Mucosa of rectum (tissue), 2 donors: ENCODE results near the gene UBE4B.
A peak's percentile ranks its signal among the peaks of the same experiment; 100 is the strongest.
"Not testable (repeated sequence)": the region's sequence is repeated elsewhere in the genome, so short reads cannot be mapped to it uniquely, and the experiment has no call there.

Source experiments
- H3K27ac ChIP-seq, 2 donors: one replicate each; pipeline ENCODE4 v1.7.0; 2013; ENCODE audit warnings: inconsistent platforms in 2 of 2, low read depth in 2 of 2, low read length in 2 of 2
- H3K27me3 ChIP-seq, 2 donors: one replicate each; pipeline ENCODE4 v1.7.0; 2013; ENCODE audit warnings: low read length in 2 of 2; ENCODE audit not compliant: control insufficient read depth in 2 of 2, insufficient read depth in 2 of 2
- H3K36me3 ChIP-seq, 2 donors: one replicate each; pipeline ENCODE4 v1.7.0; 2013; ENCODE audit warnings: low read length in 2 of 2; ENCODE audit not compliant: control insufficient read depth in 2 of 2, insufficient read depth in 2 of 2
- H3K4me1 ChIP-seq, 2 donors: one replicate each; pipeline ENCODE4 v1.7.0; 2013; ENCODE audit warnings: low read length in 2 of 2, mild to moderate bottlenecking in 1 of 2; ENCODE audit not compliant: control insufficient read depth in 2 of 2, insufficient read depth in 2 of 2
- H3K4me3 ChIP-seq, 2 donors: one replicate each; pipeline ENCODE4 v1.7.0; 2013; ENCODE audit warnings: low read length in 2 of 2
- H3K9ac ChIP-seq, 2 donors: one replicate each; pipeline ENCODE4 v1.7.0; 2013; ENCODE audit warnings: low read length in 2 of 2, low read depth in 1 of 2, mild to moderate bottlenecking in 1 of 2
- H3K9me3 ChIP-seq, 2 donors: one replicate each; pipeline ENCODE4 v1.7.0; 2013; ENCODE audit warnings: low read length in 2 of 2; ENCODE audit not compliant: control insufficient read depth in 2 of 2
- donor health status: healthy.
- donor health status: Normal muscosa, but diverticular disease.

The UBE4B gene

DNA sequence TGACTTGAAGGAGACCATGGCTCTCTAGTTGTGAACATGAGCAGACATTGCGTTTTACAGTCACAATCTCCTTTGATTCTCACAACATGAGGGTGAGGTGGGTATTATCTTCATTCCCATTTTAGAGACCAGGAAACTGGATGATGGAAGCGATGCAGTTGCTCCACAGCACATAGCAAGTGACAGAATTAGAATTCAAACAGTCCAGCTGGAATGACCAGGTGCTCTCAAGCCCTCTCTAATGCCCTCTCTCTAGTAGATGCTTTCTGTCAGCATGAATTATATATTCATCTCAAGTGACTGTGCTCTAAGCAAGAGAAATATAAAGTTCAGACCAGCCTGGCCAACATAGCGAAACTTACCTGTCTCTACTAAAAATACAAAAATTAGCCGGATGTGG, 167.9 kb downstream of the UBE4B start:
- Histone ChIP-seq H3K36me3 (no peaks in the 10 kb centered on the region), H3K4me1 (no peaks in the 10 kb centered on the region), H3K27me3 (no peaks in the 10 kb centered on the region), H3K9ac (no peak overlapping the region), H3K9me3 (no peaks in the 10 kb centered on the region), H3K27ac (no peak overlapping the region), H3K4me3 (no peak overlapping the region)

DNA sequence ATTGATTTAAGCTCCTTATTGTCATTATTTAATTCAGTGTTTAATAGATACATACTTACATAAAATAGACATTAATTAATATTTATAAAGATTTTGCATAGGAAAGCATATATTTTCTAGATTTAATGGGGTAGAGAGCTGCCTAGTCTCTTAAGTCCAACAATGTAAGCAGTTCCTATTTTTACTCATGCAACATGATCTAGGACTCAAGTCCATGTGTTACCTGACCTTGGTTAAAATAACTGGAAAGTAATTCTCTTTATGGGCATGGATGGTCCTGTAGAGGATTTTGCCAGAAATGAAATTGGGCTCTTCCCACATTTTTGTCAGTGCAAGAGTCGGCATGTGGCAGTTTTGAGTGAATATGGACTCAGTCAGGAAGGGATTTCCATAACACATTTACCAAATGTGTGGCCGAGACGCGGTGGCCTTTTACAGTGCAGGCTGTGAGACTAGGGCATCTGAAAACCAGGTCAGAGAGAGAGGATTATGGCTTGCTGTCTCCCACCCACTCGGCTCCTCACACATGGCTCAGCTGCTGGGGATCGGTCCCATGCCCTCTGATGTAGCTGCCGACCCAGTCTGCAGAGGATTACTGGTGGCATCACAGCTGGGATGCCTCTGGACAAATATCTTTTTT, 171.4 kb downstream of the UBE4B start:
- Histone ChIP-seq H3K4me1 (peaks cover 0 to 1% of the 10 kb centered on the region in 2 donors), H3K9me3 (no peaks in the 10 kb centered on the region), H3K9ac (no peak overlapping the region), H3K36me3 (no peaks in the 10 kb centered on the region), H3K27me3 (no peaks in the 10 kb centered on the region), H3K27ac (no peak overlapping the region), H3K4me3 (no peak overlapping the region)

DNA sequence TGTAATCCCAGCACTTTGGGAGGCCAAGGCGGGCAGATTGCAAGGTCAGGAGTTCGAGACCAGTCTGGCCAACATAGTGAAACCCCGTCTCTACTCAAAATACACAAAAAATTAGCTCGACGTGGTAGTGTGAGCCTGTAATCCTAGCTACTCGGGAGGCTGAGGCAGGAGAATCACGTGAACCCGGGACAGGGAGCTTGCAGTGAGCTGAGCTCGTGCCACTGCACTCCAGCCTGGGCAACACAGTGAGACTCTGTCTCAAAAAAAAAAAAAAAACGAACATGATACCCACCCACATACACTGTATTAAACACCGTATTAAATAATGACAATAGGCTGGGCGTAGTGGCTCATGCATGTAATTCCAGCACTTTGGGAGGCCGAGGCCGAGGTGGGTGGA, 172.4 kb downstream of the UBE4B start:
- H3K9ac ChIP-seq, H3K27ac ChIP-seq, H3K9me3 ChIP-seq, H3K36me3 ChIP-seq, H3K27me3 ChIP-seq, H3K4me1 ChIP-seq, H3K4me3 ChIP-seq: not testable (repeated sequence)

GRCh38 chr1:10207810-10208209, 175.1 kb downstream of the UBE4B start:
- Histone ChIP-seq H3K36me3 (no peaks in the 10 kb centered on the region), H3K4me1 (peaks cover 12 to 16% of the 10 kb centered on the region in 2 donors), H3K4me3 (no peak overlapping the region), H3K27me3 (no peaks in the 10 kb centered on the region), H3K9me3 (no peaks in the 10 kb centered on the region), H3K27ac (no peak overlapping the region), H3K9ac (no peak overlapping the region)

- Histone ChIP-seq H3K4me3 (peak overlapping the region in 1 of 2 donors; percentile 26), H3K4me1 (peaks cover 12 to 16% of the 10 kb centered on the region in 2 donors), H3K36me3 (no peaks in the 10 kb centered on the region), H3K9me3 (no peaks in the 10 kb centered on the region), H3K27me3 (no peaks in the 10 kb centered on the region), H3K27ac (no peak overlapping the region), H3K9ac (no peak overlapping the region)
These were observed 175.8 kb downstream of the UBE4B start for GRCh38 chr1:10208537-10208936.

DNA sequence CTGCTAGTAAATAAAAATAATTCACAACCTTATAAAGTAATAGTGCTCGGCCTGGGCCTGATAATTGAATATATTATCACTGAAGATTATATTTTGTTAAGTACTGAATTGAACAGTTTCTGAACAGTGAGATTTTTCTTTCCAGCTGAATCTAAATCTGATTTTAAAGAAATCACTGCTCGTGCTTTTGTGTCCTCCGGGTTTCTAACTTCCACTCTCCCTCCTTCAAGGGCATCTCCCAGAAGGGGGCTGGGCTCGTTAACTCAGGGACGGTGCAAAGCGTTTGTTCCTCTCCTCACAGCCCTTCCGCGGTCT, 176.8 kb downstream of the UBE4B start:
- H3K9ac ChIP-seq, result peak overlapping the region; percentile 84 to 89
- H3K4me3 ChIP-seq, result peak overlapping the region; percentile 71 to 87
- peak overlapping the region; percentile 91 to 95 for H3K27ac ChIP-seq

DNA sequence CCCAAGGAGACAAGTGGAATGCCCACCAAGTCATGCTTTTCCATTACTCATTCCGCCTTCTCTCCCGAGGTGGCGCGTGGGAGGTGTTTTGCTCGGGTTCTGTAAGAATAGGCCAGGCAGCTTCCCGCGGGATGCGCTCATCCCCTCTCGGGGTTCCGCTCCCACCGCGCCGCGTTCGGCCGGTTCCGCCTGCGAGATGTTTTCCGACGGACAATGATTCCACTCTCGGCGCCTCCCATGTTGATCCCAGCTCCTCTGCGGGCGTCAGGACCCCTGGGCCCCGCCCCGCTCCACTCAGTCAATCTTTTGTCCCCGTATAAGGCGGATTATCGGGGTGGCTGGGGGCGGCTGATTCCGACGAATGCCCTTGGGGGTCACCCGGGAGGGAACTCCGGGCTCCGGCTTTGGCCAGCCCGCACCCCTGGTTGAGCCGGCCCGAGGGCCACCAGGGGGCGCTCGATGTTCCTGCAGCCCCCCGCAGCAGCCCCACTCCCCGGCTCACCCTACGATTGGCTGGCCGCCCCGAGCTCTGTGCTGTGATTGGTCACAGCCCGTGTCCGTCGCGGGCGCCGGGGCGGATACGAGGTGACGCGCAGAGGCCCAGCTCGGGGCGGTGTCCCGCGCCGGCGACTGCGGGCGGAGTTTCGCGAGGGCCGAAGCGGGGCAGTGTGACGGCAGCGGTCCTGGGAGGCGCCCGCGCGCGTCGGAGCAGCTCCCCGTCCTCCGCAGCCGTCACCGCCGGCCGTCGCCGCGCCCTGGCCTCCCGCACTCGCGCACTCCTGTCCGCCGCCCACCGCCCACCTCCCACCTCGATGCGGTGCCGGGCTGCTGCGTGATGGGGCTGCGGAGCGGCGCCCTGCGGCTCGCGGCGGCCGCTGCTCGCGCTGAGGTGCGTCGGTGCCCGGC, 177.4 kb downstream of the UBE4B start, which contains the start of gene KIF1B:
Gene KIF1B, plus strand, starts transcription at position 666 of the 906 bp plus-strand sequence. CDS start 21,759 bp downstream, outside the sequence.
- Histone ChIP-seq H3K9ac (peak within 1 kb of the TSS; percentile 92 to 95), H3K27me3 (no peaks in the 10 kb centered on the region), H3K9me3 (no peaks in the 10 kb centered on the region), H3K27ac (peak within 1 kb of the TSS; percentile 91 to 95), H3K36me3 (no peaks in the 10 kb centered on the region), H3K4me3 (peak within 1 kb of the TSS; percentile 76 to 93), H3K4me1 (peaks cover 12 to 16% of the 10 kb centered on the region in 2 donors)

More for the DNA sequence above, 176.8 kb downstream of the UBE4B start:
- Histone ChIP-seq H3K4me1 (peaks cover 12 to 16% of the 10 kb centered on the region in 2 donors), H3K9me3 (no peaks in the 10 kb centered on the region), H3K36me3 (no peaks in the 10 kb centered on the region), H3K27me3 (no peaks in the 10 kb centered on the region)

DNA sequence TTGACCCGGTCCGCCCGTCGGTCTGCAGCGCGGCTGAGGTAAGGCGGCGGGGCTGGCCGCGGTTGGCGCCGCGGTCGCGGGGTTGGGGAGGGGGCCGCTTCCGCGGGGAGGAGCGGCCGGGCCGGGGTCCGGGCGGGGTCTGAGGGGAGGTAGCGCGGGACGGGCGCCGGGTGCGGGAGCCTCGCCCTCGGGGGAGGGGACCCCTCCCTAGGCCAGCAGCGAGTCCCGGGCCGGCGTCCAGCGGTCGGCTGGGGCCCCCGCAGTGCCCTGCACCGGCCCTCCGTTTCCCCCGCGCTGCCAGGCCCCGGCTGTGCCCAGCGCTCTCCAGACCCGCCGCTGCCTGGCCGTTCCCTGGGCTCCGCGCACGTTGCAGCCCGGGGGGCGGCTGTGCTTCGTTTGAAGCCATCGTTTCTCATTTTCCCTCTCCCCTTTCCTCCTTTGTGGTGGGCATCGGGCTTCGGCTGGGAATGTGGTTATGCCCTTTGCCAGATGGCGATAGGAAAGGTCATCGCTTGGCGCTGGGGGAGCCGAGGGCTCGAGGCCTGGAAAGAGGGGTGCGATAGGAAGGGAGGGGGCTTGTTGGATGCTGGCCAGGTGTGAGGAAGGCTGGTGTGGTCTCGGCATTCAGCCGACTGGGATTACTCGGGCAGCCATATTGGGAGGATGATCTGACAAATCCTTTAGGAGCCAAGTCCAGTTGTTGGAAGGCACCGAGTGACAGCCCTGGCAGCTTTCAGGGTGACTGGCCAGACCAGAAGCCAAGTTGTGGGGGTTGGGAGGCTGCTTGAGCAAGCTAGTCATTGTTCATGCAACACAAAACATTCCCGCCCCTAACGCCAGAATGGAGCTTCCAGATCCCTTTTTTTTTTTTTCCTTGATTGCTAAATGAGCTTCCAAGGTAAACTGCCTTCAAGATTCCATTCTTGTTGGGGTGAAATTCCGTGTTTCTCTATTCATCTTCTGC, 178.4 kb downstream of the UBE4B start:
- H3K27me3 ChIP-seq, result no peaks in the 10 kb centered on the region
- no peaks in the 10 kb centered on the region for H3K36me3 ChIP-seq
- H3K4me1 ChIP-seq, result peaks cover 12 to 16% of the 10 kb centered on the region in 2 donors
- no peaks in the 10 kb centered on the region for H3K9me3 ChIP-seq
- H3K4me3 ChIP-seq, result peak overlapping the region; percentile 76 to 93
- peak overlapping the region; percentile 85 to 95 for H3K27ac ChIP-seq
- peak overlapping the region; percentile 92 to 95 for H3K9ac ChIP-seq

GRCh38 chr1:10211805-10212410, 179.2 kb downstream of the UBE4B start:
- Histone ChIP-seq H3K36me3 (no peaks in the 10 kb centered on the region), H3K9ac (peak overlapping the region; percentile 92 to 95), H3K9me3 (no peaks in the 10 kb centered on the region), H3K27me3 (no peaks in the 10 kb centered on the region), H3K4me3 (peak overlapping the region; percentile 76 to 93), H3K4me1 (peaks cover 12 to 16% of the 10 kb centered on the region in 2 donors), H3K27ac (peak overlapping the region; percentile 85 to 95)
